Measurements from ENCODE around the gene ARF3. TPM values are rescaled to one million over a fixed set of nuclear protein-coding genes. Genes with fewer than 3 reads are reported as not detected.

ARF3 gene
- total and polyA plus RNA-seq, 2 donors (not counting 1 experiment from before 2014, with no cell fraction given) = 28.1 to 182 TPM

GRCh38 chr12:48932878-48933277 lies 24.4 kb downstream of the ARF3 start:
- no peak overlapping the region for H3K4me3 ChIP-seq (replicated peaks in 1 of 4; ENCODE audit: control extremely low read depth in 1 of 4, insufficient read depth in 1 of 4, low read depth in 3 of 4, low read length in 4 of 4)
- no peaks in the 10 kb centered on the region for H3K9me3 ChIP-seq (ENCODE audit: control insufficient read depth, insufficient read depth, low read depth, low read length)
- TF ChIP-seq EZH2 (IDR thresholded peaks at IDR 0.05; ENCODE audit: low read length, missing control alignments) = no peak
- no peak for TF ChIP-seq CTCF (conservative IDR thresholded peaks at IDR 0.05 in 1 of 2, IDR thresholded peaks at IDR 0.05 in 1 of 2; ENCODE audit: low read depth in 1 of 2, low read length in 2 of 2)
- H3K79me2 ChIP-seq (ENCODE audit: control insufficient read depth, insufficient read depth, low read length) = no peaks in the 10 kb centered on the region
- no peak overlapping the region for H3K27ac ChIP-seq (ENCODE audit: insufficient read depth, low read length)
- H4K20me1 ChIP-seq (ENCODE audit: control insufficient read depth, extremely low read depth, insufficient read depth, low read length) = no peaks in the 10 kb centered on the region
- H3K4me1 ChIP-seq (ENCODE audit: control insufficient read depth, extremely low read depth, insufficient read depth, low read length) = no peaks in the 10 kb centered on the region
- no peak overlapping the region for H2AFZ ChIP-seq (ENCODE audit: low read length)
- no peaks in the 10 kb centered on the region for H3K27me3 ChIP-seq (ENCODE audit: control insufficient read depth, insufficient read depth, low read length)
- H3K4me2 ChIP-seq (ENCODE audit: extremely low read depth, insufficient read depth, low read length) = no peak overlapping the region
- peaks cover 7% of the 10 kb centered on the region for H3K36me3 ChIP-seq (ENCODE audit: control insufficient read depth, insufficient read depth, low read length)
- DNase-seq (ENCODE audit: low read depth in 2 of 2) = no peak
- H3K9ac ChIP-seq (ENCODE audit: insufficient read depth, low read length) = no peak overlapping the region

GRCh38 chr12:48930475-48930874 lies 26.8 kb downstream of the ARF3 start:
- Histone ChIP-seq H4K20me1 (ENCODE audit: control insufficient read depth, extremely low read depth, insufficient read depth, low read length) (no peaks in the 10 kb centered on the region), H3K27me3 (ENCODE audit: control insufficient read depth, insufficient read depth, low read length) (no peaks in the 10 kb centered on the region), H3K4me2 (ENCODE audit: extremely low read depth, insufficient read depth, low read length) (no peak overlapping the region), H3K4me3 (replicated peaks in 1 of 4; ENCODE audit: control extremely low read depth in 1 of 4, insufficient read depth in 1 of 4, low read depth in 3 of 4, low read length in 4 of 4) (no peak overlapping the region), H3K79me2 (ENCODE audit: control insufficient read depth, insufficient read depth, low read length) (no peaks in the 10 kb centered on the region), H2AFZ (ENCODE audit: low read length) (no peak overlapping the region), H3K27ac (ENCODE audit: insufficient read depth, low read length) (no peak overlapping the region), H3K9ac (ENCODE audit: insufficient read depth, low read length) (no peak overlapping the region), H3K9me3 (ENCODE audit: control insufficient read depth, insufficient read depth, low read depth, low read length) (no peaks in the 10 kb centered on the region), H3K4me1 (ENCODE audit: control insufficient read depth, extremely low read depth, insufficient read depth, low read length) (peaks cover 4% of the 10 kb centered on the region), H3K36me3 (ENCODE audit: control insufficient read depth, insufficient read depth, low read length) (peaks cover 5% of the 10 kb centered on the region)
- TF ChIP-seq CTCF (conservative IDR thresholded peaks at IDR 0.05 in 1 of 2, IDR thresholded peaks at IDR 0.05 in 1 of 2; ENCODE audit: low read depth in 1 of 2, low read length in 2 of 2) = no peak
- TF ChIP-seq EZH2 (IDR thresholded peaks at IDR 0.05; ENCODE audit: low read length, missing control alignments) = no peak
- no peak for DNase-seq (ENCODE audit: low read depth in 2 of 2)

- Histone ChIP-seq H3K9me3 (ENCODE audit: control insufficient read depth, insufficient read depth, low read depth, low read length) (no peaks in the 10 kb centered on the region), H3K4me3 (replicated peaks in 1 of 4; ENCODE audit: control extremely low read depth in 1 of 4, insufficient read depth in 1 of 4, low read depth in 3 of 4, low read length in 4 of 4) (no peak overlapping the region), H3K9ac (ENCODE audit: insufficient read depth, low read length) (no peak overlapping the region), H4K20me1 (ENCODE audit: control insufficient read depth, extremely low read depth, insufficient read depth, low read length) (no peaks in the 10 kb centered on the region), H3K36me3 (ENCODE audit: control insufficient read depth, insufficient read depth, low read length) (peaks cover 5% of the 10 kb centered on the region), H3K27me3 (ENCODE audit: control insufficient read depth, insufficient read depth, low read length) (no peaks in the 10 kb centered on the region), H2AFZ (ENCODE audit: low read length) (no peak overlapping the region), H3K4me2 (ENCODE audit: extremely low read depth, insufficient read depth, low read length) (no peak overlapping the region), H3K4me1 (ENCODE audit: control insufficient read depth, extremely low read depth, insufficient read depth, low read length) (peaks cover 7% of the 10 kb centered on the region), H3K79me2 (ENCODE audit: control insufficient read depth, insufficient read depth, low read length) (no peaks in the 10 kb centered on the region), H3K27ac (ENCODE audit: insufficient read depth, low read length) (no peak overlapping the region)
- no peak for DNase-seq (ENCODE audit: low read depth in 2 of 2)
- TF ChIP-seq EZH2 (IDR thresholded peaks at IDR 0.05; ENCODE audit: low read length, missing control alignments) (no peak), CTCF (conservative IDR thresholded peaks at IDR 0.05 in 1 of 2, IDR thresholded peaks at IDR 0.05 in 1 of 2; ENCODE audit: low read depth in 1 of 2, low read length in 2 of 2) (no peak)
These were observed 27.7 kb downstream of the ARF3 start for GRCh38 chr12:48929551-48929950.
